Skeletal muscle satellite cell (primary cell): ENCODE measurements around the gene CCNT1.
"Not testable (repeated sequence)": the region's sequence is repeated elsewhere in the genome, so short reads cannot be mapped to it uniquely, and the experiment has no call there.

Experiments
- H3K27me3 ChIP-seq: 2 replicates; pipeline ENCODE4 v1.7.0; 2013; ENCODE audit warnings: low read length; ENCODE audit not compliant: control insufficient read depth, insufficient read depth
- H3K36me3 ChIP-seq: 2 replicates; pipeline ENCODE4 v1.7.0; 2013; ENCODE audit warnings: mild to moderate bottlenecking, control low read depth, low read length; ENCODE audit not compliant: insufficient read depth
- H3K4me1 ChIP-seq: 2 replicates; pipeline ENCODE4 v1.7.0; 2013; ENCODE audit warnings: low read length; ENCODE audit not compliant: control insufficient read depth, insufficient read depth
- H3K4me2 ChIP-seq: 2 replicates; pipeline ENCODE4 v1.7.0; 2013; ENCODE audit warnings: mild to moderate bottlenecking, low read length
- H3K4me3 ChIP-seq: 2 replicates; pipeline ENCODE4 v1.7.0; 2013; ENCODE audit warnings: low read length
- H3K9ac ChIP-seq: 2 replicates; pipeline ENCODE4 v1.7.0; 2013; ENCODE audit warnings: mild to moderate bottlenecking, low read depth, low read length, moderate library complexity
- H3K9me3 ChIP-seq: replicated peaks from 2 replicates; pipeline ENCODE4 v1.7.0; 2013; ENCODE audit warnings: mild to moderate bottlenecking, control low read depth, low read length

Gene CCNT1

GRCh38 chr12:48690990-48691389 is 25.5 kb downstream of the CCNT1 start:
- peaks cover 60% of the 10 kb centered on the region for H3K36me3 ChIP-seq
- H3K4me3 ChIP-seq, result no peak overlapping the region
- H3K9ac ChIP-seq, result no peak overlapping the region
- no peaks in the 10 kb centered on the region for H3K9me3 ChIP-seq
- no peaks in the 10 kb centered on the region for H3K27me3 ChIP-seq
- H3K4me1 ChIP-seq, result no peaks in the 10 kb centered on the region
- H3K4me2 ChIP-seq, result no peak overlapping the region

GRCh38 chr12:48690436-48690835 is 26.1 kb downstream of the CCNT1 start:
- Histone ChIP-seq H3K9ac (no peak overlapping the region), H3K27me3 (no peaks in the 10 kb centered on the region), H3K36me3 (peaks cover 54% of the 10 kb centered on the region), H3K4me3 (no peak overlapping the region), H3K9me3 (no peaks in the 10 kb centered on the region), H3K4me2 (no peak overlapping the region), H3K4me1 (no peaks in the 10 kb centered on the region)

GRCh38 chr12:48688836-48689235 is 27.7 kb downstream of the CCNT1 start:
- Histone ChIP-seq H3K27me3 (no peaks in the 10 kb centered on the region), H3K36me3 (peaks cover 40% of the 10 kb centered on the region), H3K9me3 (no peaks in the 10 kb centered on the region), H3K4me2 (no peak overlapping the region), H3K4me1 (no peaks in the 10 kb centered on the region), H3K9ac (no peak overlapping the region), H3K4me3 (no peak overlapping the region)

GRCh38 chr12:48687592-48687991 is 28.9 kb downstream of the CCNT1 start:
- no peak overlapping the region for H3K4me3 ChIP-seq
- H3K9me3 ChIP-seq, result no peaks in the 10 kb centered on the region
- H3K36me3 ChIP-seq, result peaks cover 28% of the 10 kb centered on the region
- no peak overlapping the region for H3K9ac ChIP-seq
- no peaks in the 10 kb centered on the region for H3K4me1 ChIP-seq
- H3K27me3 ChIP-seq, result no peaks in the 10 kb centered on the region
- no peak overlapping the region for H3K4me2 ChIP-seq

GRCh38 chr12:48686615-48687334 is 29.7 kb downstream of the CCNT1 start:
- H3K36me3 ChIP-seq, result peaks cover 22% of the 10 kb centered on the region
- no peak overlapping the region for H3K9ac ChIP-seq
- no peaks in the 10 kb centered on the region for H3K27me3 ChIP-seq
- H3K9me3 ChIP-seq, result no peaks in the 10 kb centered on the region
- H3K4me3 ChIP-seq, result no peak overlapping the region
- no peaks in the 10 kb centered on the region for H3K4me1 ChIP-seq
- no peak overlapping the region for H3K4me2 ChIP-seq

GRCh38 chr12:48686037-48686595 is 30.4 kb downstream of the CCNT1 start:
- no peak overlapping the region for H3K9ac ChIP-seq
- H3K4me1 ChIP-seq, result no peaks in the 10 kb centered on the region
- no peak overlapping the region for H3K4me3 ChIP-seq
- H3K36me3 ChIP-seq, result peaks cover 16% of the 10 kb centered on the region
- no peak overlapping the region for H3K4me2 ChIP-seq
- H3K9me3 ChIP-seq, result no peaks in the 10 kb centered on the region
- no peaks in the 10 kb centered on the region for H3K27me3 ChIP-seq

- H3K4me2 ChIP-seq, result no peak overlapping the region
- peaks cover 21% of the 10 kb centered on the region for H3K36me3 ChIP-seq
- H3K27me3 ChIP-seq, result no peaks in the 10 kb centered on the region
- no peak overlapping the region for H3K4me3 ChIP-seq
- H3K4me1 ChIP-seq, result peaks cover 22% of the 10 kb centered on the region
- no peaks in the 10 kb centered on the region for H3K9me3 ChIP-seq
- H3K9ac ChIP-seq, result no peak overlapping the region
These were observed 33.0 kb downstream of the CCNT1 start for GRCh38 chr12:48683534-48683933.

GRCh38 chr12:48682927-48683326 is 33.6 kb downstream of the CCNT1 start:
- Histone ChIP-seq H3K4me3 (no peak overlapping the region), H3K27me3 (no peaks in the 10 kb centered on the region), H3K4me2 (peak overlapping the region; percentile 92), H3K9me3 (no peaks in the 10 kb centered on the region), H3K9ac (no peak overlapping the region), H3K4me1 (peaks cover 28% of the 10 kb centered on the region), H3K36me3 (peaks cover 23% of the 10 kb centered on the region)

- H3K4me2 ChIP-seq, result peak overlapping the region; percentile 92
- H3K4me3 ChIP-seq, result peak overlapping the region; percentile 91
- not testable (repeated sequence) for H3K9me3 ChIP-seq, H3K27me3 ChIP-seq
- peak overlapping the region; percentile 91 for H3K9ac ChIP-seq
- peaks cover 28% of the 10 kb centered on the region for H3K4me1 ChIP-seq
- peaks cover 26% of the 10 kb centered on the region for H3K36me3 ChIP-seq
These were observed 34.0 kb downstream of the CCNT1 start for GRCh38 chr12:48682533-48682905.

GRCh38 chr12:48681710-48682532 is 34.6 kb downstream of the CCNT1 start, which contains the start of gene KANSL2:
TSS of gene KANSL2 (minus strand) at chr12:48682238. CDS start at chr12:48681632, 606 bp downstream.
- Histone ChIP-seq H3K4me1 (peaks cover 33% of the 10 kb centered on the region), H3K27me3 (no peaks in the 10 kb centered on the region), H3K4me3 (peak within 1 kb of the TSS; percentile 91), H3K9ac (peak within 1 kb of the TSS; percentile 91), H3K4me2 (peak within 1 kb of the TSS; percentile 92), H3K9me3 (no peaks in the 10 kb centered on the region), H3K36me3 (peaks cover 30% of the 10 kb centered on the region)

GRCh38 chr12:48681399-48681709 is 35.2 kb downstream of the CCNT1 start:
- peaks cover 30% of the 10 kb centered on the region for H3K36me3 ChIP-seq

More at GRCh38 chr12:48681399-48681709, 35.2 kb downstream of the CCNT1 start:
- Histone ChIP-seq H3K4me1 (peaks cover 33% of the 10 kb centered on the region), H3K9me3 (no peaks in the 10 kb centered on the region), H3K4me3 (peak overlapping the region; percentile 91), H3K9ac (peak overlapping the region; percentile 91), H3K4me2 (peak overlapping the region; percentile 90), H3K27me3 (no peaks in the 10 kb centered on the region)
